Femur (tissue), 1 donor: ENCODE measurements around the gene IQGAP3.
A peak's percentile ranks its signal among the peaks of the same experiment; 100 is the strongest.

ENCODE experiments used
- DNase-seq: peaks from one replicate; pipeline ENCODE4 v3.0.0-alpha.2; 2017

Gene IQGAP3

DNA sequence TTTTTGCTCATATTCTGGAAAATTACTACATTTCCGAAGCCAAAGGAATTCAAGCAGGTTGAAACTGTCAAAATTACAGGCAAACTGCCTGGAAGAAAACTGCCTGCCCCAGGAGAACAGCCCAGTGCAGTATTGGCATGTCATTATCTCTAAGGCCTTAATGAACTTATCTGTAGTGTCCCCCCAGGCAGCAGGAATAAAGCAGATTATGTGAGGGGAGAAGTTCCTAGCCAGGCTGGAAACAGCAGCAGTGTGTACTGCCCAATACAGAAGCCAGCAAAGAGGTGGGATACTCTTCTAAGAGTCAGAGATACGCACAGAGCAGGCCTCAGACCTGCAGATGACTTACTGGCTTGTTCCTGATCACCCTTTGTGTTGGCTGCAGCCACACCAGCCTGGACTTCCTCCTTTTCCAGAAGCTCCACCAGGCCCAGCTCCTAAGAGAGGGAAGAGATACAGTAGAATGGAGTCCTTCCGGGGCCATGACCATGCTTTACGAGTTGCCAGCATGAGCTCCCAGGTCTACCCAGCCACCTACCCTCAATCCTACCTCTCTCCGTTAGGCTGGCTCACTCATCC is 11.7 kb downstream of the IQGAP3 start:
- no peak for DNase-seq

DNA sequence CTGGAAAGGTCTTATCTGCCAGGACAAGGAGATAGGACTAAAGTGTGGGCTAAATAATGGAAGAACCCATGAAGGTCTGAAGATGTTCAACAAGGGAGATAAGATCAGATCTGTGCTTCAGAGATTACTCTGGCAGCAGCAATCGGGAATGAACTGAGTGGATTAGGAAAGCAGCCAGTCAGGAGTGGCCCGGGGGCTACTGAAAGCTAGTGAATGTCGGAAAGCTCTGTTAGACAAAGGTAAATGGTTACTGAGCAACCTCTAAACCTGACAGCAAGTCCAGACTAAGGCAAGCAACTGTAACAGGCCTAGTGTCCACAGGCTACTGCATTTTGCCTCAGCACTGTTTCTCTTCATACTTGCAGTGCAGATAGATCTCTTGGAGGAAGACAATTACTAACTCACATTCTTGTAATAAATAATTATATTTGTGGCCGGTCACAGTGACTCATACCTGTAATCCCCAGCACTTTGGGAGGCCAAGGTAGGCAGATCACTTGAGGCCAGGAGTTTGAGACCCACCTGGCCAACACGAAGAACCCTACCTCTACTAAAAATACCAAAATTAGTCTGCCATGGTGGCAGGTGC is 12.5 kb downstream of the IQGAP3 start:
- DNase-seq = no peak

DNA sequence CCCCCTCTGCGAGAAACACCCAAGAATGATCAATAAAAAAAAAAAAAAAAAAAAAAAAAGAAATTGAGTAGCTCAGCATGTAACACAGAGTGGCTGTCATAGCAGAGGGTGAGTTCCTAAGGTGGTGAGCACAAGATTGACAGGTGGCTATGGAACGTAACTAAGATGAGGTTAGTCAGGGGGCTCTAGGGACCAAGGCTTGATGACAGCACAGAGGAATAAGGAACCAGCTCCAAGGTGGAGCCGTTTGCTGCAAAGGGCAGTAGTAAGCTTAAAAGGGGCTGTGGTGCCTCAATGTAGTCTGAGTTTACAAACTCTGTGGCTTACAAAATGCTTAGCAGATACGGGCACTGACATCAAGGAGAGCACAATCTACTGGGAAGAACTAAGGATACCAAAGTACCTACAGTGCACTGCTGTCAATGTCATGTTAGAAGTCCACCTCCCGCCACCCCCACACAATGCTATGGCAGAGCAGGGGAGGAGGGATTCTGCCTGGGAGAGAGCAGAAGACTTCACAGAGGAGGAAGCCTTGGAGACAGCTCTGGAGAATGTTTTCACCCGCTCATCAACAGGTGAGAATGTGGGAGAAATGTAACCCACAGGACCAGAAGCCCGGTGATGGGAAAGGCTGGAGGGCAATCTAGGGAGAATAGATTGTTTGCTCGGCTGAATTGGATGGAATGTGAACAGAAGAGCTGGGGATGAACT is 13.1 kb downstream of the IQGAP3 start:
- no peak for DNase-seq

DNA sequence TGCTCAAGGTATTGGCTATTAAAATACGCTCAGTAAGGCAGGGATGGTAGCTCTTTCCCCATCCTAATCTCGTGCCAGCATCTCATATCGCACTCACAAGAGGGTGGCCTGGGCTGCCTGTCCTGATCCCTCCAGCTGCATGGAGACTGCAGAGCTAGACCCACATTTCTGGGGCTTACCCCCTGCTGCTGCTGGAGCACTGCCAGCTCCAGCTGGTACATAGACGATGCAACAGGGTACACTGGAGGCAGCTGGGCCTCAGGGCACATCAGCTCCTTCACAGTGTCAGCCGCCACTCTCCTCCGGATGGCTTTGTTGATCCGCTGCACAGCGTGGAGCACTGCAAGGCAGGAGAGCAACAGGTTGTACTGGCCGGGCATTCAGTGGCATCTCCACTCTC is 16.0 kb downstream of the IQGAP3 start:
- DNase-seq = no peak

DNA sequence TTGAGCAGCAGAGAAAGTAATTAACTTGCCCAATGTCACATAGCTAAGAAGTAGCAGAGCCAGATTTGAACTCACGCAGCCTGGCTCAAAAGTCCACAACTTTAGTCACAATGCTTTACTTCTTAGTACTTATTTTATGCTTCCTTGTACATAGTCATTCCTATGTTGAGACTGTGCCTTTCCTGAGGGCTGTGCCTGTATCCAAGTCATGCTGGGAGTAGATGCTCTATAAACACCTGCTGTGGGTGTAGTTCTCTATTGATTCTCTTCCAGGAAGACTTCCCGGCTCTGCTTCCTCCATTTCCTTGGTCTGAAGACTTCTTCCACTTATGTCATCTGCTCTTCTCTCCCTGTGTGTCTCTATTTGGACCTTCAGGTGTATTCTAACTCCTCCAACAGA is 16.6 kb downstream of the IQGAP3 start:
- no peak for DNase-seq

DNA sequence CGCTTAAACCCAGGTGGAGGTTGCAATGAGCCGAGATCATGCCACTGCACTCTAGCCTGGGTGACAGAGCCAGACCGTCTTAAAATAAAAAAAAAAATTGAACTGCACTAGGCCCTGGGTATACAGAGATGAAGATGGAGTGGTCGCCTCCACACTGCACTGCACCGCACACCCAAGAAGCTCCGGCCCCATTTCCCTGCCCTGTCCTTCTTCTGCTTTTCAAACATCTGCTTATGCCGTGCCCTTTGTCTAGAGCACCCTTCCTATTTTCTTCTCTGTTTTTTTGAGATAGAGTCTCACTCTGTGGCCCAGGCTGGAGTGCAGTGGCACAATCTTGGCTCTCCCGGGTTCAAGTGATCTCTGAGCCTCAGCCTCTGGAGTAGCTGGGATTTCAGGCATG is 17.4 kb downstream of the IQGAP3 start:
- DNase-seq = no peak

DNA sequence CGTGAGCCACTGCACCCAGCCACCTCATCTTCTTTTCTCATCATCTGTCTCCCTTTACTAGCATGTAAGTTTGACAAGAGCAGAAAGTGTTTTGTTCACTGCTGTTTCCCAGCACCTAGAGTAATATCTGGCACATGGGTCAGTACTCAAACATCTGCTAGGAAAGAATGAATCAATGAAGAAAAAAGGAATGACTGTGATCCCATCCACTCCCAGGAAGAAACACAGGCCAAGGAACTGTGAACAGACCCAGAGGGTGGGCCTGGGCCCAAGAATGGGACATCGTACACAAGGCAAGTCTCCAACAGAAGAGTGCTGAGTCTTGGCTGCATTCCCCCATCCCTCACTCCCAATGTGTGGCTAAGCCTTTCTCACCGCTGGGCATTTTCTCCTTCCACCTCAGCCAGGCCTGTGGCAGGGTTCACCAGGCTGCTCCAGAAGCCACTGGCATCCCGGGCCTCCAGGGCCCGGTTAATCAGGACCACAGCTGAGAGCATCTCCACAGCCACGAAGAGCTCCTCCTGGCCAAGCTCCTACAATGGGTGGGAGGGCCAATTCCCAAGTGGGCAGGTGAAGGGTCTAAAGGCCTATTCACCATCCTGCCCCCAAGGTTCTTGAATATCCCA is 18.4 kb downstream of the IQGAP3 start:
- no peak for DNase-seq

DNA sequence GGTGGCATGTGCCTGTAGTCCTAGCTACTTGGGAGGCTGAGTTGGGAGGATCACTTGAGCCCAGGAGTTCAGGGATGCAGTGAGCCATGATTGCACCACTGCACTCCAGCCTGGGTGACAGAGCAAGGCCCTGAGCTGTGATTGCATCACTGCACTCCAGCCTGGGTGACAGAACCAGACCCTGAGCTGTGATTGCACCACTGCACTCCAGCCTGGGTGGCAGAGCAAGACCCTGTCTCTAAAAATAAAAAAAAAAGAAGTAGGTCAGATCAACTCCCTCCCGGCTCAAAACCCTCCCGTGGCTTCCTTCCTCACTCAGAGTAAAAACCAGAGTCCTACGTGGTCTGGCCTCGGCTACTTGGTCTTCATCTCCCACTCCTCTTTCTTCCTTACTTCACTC is 19.4 kb downstream of the IQGAP3 start:
- peak; percentile 41 for DNase-seq

DNA sequence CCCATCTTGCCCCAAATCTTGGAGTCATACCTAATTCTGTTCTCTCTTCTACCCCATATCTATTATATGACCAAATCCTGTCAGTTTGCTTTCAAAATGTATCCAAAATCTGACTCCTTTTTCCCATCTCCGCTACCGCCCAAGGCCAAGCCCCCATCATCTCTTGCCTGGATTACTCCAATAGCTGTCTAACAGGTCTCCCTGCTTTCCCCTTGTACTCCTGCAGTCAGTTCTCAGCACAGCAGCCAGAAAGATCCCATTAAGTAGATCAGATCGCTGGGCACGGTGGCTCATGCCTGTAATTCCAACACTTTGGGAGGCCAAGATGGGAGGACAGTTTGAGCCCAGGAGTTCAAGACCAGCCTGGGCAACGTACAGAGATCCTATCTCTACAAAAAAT is 19.8 kb downstream of the IQGAP3 start:
- no peak for DNase-seq

DNA sequence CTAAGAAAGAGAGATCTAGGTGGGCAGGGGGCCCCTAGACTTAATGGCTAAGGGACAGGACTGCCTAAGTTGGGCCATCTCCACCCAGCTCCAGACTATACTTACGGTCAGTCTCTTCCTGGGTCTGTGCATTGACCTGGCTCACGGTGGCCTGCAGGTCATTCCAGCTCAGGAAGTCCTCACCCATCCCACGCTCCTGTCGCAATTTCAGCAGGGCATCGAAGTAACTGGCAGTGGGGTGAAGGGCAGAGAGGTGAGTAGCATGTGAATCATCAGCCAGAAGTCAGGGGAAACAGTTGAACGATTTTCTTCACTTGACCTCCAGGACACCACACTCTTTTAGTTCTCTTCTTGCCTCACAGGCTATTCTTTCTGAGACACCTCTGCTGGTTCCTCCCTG is 20.5 kb downstream of the IQGAP3 start:
- DNase-seq = no peak

DNA sequence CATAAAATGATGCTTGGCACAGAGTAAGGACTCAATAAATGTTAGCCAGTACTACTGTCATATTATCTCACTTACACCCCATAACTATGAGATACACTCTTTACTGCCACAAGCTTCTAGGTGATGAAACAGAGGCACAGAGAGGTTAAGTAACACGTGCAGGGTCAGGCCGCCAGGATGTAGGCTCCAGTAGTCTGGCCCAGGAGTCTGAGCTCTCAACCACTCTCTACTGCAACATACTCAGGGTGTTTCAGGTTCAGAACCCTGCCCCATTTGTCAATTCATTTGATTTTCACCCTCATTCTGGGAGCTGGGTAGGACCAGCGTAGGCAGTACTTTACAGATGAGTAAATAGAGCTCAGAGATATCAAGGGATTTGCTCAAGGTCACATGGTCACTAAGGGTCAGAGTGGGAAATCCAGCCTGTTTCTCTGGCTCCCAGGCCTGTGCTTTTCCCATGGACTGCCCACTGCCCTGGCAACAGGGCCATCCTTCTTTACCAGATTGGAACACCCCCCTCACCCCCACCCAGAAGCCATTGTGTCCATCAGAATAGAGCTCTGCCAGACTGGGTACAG is 21.2 kb downstream of the IQGAP3 start:
- DNase-seq = no peak

DNA sequence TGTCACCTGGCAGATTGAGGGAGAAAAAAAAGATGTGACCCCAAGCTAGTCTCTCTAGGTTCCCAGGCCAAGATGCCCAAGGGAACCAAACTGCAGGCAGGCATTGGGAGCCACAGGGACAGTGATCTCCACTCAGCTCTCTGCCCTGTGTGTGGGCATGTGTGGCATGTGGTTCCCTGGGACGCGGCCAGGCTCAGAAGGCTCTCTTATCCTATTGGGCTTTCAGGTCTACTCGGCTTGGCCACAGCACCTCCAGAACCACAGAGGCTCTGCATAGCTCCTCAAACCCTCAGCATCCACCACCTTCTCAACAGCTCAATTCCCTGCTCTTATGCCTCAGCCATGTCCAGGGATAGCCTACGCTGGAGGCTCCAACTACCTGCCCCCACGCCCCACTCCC is 22.0 kb downstream of the IQGAP3 start:
- no peak for DNase-seq

DNA sequence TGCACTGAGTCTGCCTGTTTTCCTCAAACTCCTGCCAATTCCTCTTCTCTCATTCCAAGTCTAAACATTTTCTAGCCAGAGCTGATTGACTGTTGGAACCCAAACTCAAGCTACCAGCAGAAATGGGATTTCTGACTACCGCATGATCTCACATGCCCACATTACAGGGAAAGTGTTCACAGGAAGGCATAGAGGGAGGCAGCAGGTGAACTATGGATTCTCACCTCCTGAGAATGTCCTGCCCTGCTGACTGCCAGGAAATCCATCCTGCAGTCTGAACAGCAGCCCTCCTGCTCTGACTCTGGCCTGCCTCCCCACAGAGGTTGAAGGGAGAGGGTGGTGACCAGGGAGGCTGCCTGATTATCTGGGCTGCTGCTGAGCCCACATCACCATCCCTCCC is 22.5 kb downstream of the IQGAP3 start:
- no peak for DNase-seq

DNA sequence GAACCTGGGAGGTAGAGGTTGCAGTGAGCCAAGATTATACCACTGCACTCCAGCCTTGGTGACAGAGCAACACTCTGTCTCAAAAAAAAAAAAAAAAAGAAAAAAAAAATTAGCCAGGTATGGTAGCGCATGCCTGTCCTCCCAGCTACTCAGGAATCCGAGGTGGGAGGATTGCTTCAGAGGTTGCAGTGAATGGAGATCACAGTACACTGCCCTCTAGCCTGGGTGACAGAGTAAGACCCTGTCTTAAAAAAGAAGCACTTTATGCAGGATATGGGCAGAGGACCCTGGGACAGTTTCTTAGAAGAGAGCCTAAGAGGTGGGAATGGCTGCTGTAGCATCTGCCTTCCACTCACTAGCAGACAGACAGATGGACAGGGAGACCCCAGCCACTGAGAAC is 23.0 kb downstream of the IQGAP3 start:
- DNase-seq = no peak

DNA sequence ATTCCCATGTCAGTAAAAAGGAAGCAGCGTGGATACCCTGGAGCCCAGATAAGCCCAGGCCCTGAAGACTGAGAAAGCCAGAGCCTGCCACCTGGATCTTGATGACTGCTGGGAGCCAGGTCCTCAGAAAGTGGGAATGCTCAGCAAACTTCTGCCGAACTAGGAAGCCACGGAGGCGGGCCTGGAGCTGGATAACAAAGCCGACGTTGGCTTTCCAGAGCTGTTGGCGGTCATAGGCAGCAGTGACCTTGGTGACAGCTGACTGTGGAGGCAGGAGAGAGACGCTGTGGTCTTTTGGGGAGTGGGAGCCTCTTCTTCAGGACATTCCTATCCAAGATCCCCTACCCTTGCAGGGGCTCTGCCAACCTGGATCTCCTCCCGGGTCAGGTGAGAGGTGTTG is 24.4 kb downstream of the IQGAP3 start:
- no peak for DNase-seq

DNA sequence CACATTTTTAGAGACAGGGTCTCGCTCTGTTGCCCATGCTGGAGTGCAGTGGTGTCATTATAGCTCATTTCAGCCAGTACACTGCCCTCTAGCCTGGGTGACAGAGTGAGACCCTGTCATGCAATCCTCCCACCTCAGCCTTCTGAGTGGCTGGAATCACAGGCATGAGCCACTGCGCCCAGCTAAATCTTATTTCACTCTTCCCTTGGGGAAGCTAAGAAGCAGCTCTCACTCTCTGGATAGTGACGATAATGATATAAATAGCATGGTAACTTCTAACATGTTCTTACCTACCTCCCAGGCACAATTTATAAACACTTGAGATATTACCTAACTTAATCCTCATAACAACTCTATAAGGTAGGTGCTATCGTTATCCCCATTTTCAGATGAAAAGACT is 24.9 kb downstream of the IQGAP3 start:
- DNase-seq = no peak

DNA sequence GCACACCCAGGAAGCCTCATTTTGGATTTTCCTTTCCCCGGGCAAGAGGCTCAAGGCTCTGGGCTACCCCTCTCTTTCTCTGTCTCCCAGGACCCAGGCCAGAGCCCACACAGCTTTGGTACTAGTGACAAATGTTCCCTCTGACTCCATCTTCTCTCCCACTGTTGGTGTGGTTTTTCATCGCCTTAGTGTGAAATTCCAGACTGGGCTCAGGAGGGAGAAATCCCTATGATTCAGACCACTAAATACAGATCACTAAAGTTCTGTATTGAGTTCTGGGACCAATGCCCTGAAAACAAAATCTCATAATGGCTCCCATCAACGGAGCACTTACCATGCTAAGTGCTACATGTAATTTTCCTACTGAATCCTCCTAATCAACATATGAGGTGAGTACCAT is 26.1 kb downstream of the IQGAP3 start:
- no peak for DNase-seq

DNA sequence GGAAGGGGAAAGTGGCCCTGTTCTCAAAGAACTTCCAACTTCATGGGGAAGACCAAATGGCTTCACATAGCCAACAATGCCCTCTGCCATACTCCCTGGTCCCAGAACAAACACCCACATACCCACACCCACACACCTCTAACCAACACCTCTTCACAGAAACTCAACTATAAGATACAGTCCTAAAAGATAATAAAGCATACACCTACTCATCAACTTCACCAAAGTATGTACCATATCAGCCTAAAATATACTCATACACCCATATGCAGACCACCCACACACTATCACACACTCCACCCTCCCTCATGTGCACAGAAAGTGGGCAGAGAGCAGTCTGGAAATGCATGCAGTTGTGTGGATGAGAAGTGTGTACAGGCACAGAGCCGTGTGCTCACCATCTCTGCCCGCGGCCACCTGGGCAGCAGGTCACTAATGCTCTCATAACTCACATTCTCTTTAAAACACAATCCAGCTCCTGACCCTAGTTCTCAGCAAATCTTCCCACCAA is 27.7 kb downstream of the IQGAP3 start:
- no peak for DNase-seq

DNA sequence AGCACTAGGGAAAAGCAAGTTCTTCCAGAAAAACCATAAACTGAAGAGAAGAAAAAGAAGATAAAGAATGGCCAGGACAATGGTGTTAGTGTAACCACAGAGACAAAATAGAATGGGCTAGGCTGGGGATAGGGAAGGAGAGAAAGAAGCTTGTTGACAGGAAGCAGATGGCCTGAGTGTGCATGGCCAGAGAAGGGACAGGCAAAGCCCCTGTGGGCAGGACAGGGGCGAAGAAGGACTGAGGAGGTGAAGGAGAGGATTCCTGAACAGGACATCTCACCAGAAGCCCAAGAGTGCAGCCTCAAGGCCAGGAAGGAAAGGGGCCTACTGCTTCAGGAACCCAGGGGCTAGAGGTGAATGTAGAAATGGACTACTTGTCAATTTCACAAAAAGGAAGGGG is 29.3 kb downstream of the IQGAP3 start:
- DNase-seq = no peak

DNA sequence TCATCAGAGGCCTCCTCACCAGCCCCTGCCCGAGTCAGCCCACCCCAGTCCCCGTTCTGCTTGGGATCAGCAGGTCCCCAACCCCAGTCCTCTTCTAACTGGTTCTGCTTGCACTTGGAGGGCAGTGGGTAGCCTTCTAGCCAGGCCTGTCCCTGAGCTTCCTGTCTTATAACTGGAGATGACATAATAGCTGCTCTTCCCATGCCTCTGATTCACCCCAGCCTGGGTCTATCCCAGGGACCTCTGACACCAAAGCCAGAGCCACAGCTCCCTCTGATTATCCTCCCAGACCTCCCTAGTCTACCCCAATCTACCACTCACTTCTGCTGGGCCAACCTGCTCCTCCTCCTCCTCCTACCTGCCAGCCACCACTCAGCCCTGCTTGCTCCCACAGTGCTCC is 31.4 kb downstream of the IQGAP3 start:
- DNase-seq = no peak

DNA sequence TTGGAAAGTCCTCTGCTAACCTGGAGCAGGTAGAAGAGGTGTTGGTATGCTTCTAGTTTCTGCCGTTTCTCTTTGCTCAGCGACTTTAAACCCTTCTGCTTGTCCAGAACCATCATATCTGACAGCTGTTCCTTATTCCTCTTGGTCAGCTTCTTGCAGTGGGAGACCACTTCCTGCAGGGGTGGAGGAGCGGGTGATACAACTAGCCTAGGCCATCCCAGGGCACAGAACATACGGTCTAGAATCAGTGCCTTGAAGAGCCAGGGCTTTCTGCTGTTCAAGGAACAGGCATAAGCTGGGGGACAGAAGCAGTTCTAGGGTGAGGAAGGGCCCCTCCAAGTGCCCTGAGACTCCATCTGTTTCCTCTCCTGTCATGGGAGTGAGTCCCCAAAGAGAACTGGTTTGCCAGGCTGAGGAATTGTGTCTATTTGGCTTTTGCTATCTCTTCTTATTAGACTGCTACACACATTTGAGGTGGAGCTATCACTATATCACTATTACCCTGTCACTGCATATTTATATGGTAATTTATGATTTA is 32.5 kb downstream of the IQGAP3 start:
- no peak for DNase-seq

DNA sequence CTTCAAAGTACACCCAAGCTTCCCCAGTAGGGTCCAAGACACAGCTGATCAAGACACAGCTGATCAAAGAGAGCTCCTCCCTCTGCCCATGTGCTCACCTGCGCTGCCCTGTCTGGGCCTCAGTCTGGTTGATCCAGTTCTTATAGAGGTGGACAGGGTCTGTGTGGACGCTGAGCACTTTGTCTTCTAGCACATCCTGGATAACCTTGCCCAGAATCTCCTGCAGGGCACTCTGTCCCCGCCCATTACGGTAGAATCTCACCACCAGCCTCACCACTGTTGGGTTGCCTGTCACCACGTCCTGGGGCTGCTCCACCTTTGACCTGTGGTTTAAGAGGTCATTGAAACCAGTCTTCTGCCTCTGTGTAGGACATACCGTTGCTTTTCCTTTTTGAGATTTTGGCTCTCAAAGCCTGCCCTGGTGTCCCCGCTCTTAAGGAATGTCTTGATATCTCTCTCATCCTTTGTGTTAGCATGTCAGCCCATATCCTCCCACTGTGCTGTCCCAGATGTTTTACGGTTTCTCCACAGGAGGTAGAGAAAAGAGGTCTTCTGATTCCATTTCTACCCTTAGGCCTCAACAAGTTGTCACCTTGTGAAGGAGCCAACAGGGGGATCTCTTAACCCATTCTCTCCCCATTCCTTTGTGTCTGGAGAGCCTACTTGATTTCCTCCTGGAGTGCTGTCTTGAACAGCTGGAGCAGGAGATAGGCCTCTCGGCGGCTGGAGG is 33.5 kb downstream of the IQGAP3 start:
- no peak for DNase-seq

DNA sequence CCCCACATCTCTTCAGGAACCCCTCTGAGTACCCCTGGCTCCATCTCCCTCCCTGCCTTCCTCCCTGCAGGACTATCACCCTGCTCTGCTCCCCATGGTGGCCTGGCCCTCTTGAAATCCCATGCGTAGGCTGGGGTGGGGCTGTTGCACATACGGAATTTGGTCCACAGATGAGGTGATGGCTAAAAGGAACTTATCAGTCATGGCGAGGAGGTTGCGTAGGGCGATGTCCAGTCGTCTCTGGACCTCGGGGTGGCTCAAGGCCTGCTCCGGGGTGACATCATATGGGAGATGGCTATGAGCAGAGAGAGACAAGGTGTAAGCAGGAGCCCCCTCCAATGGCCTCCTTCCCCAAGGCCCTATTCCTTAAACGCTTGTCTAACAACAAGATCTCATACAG is 35.3 kb downstream of the IQGAP3 start:
- no peak for DNase-seq
